HEK293 (cell line): ENCODE measurements around the gene PAPLN.
A peak's percentile ranks its signal among the peaks of the same experiment; 100 is the strongest.

ENCODE experiments used
- CTCF ChIA-PET: fragments of 350-600 bp; formaldehyde crosslinking; extraction: SDS; loops from one replicate; lab custom pipeline; 2021; ENCODE audit warnings: antibody characterized with exemption; lab: Yijun Ruan, JAX
- POLR2A ChIA-PET: fragments of 300-600 bp; formaldehyde crosslinking; extraction: SDS; loops from one replicate; lab custom pipeline; 2020; ENCODE audit warnings: antibody characterized with exemption, inconsistent platforms; lab: Yijun Ruan, JAX
- H3K27ac ChIP-seq: fragments of 200-500 bp; sonication (Bioruptor generic); 2 replicates; pipeline ENCODE4 v1.5.1; 2014; ENCODE audit warnings: low read depth, low read length, control low read depth, inconsistent platforms; ENCODE audit errors: extremely low read depth
- H3K36me3 ChIP-seq, 2 experiments: fragments of 200-500 bp in 1 of 2; sonication (Bioruptor generic) in 1 of 2; 1 replicate in 1 of 2; 2 replicates in 1 of 2; pipeline ENCODE4 v1.5.1; 2014 to 2017; ENCODE audit warnings: inconsistent platforms in 2 of 2, low read length in 2 of 2; ENCODE audit not compliant: control insufficient read depth in 2 of 2, insufficient read depth in 1 of 2
- H3K4me1 ChIP-seq: fragments of 200-500 bp; sonication (Bioruptor generic); 2 replicates; pipeline ENCODE4 v1.5.1; 2014; ENCODE audit warnings: mild to moderate bottlenecking, low read length, inconsistent platforms; ENCODE audit not compliant: control insufficient read depth, insufficient read depth
- H3K4me3 ChIP-seq: 2 replicates; pipeline ENCODE4 v1.5.1; 2011; ENCODE audit warnings: low read depth, mild to moderate bottlenecking, control low read depth, low read length, moderate library complexity
- H3K9me3 ChIP-seq: fragments of 200-500 bp; sonication (Bioruptor generic); 2 replicates; pipeline ENCODE4 v1.5.1; 2014; ENCODE audit warnings: low read depth, low read length, inconsistent platforms; ENCODE audit not compliant: control insufficient read depth, insufficient read depth
- KLF16 ChIP-seq: fragments of 450-650 bp; formaldehyde crosslinking; IDR thresholded peaks from 2 replicates; pipeline ENCODE4 v1.5.1; 2017; ENCODE audit warnings: missing biosample characterization, missing genetic modification characterization
- KLF8 ChIP-seq: fragments of 450-650 bp; formaldehyde crosslinking; IDR thresholded peaks from 2 replicates; pipeline ENCODE4 v1.5.1; 2016; ENCODE audit warnings: missing biosample characterization, missing genetic modification characterization
- TRIM28 ChIP-seq: IDR thresholded peaks from 2 replicates; pipeline ENCODE4 v1.6.1; 2011; ENCODE audit warnings: low read length, control low read depth, borderline replicate concordance
- ZFP41 ChIP-seq: fragments of 450-650 bp; formaldehyde crosslinking; IDR thresholded peaks from 2 replicates; pipeline ENCODE4 v1.5.1; 2016; ENCODE audit warnings: missing biosample characterization, missing genetic modification characterization, borderline replicate concordance
- ZNF140 ChIP-seq: fragments of 450-650 bp; formaldehyde crosslinking; IDR thresholded peaks from 2 replicates; pipeline ENCODE4 v1.5.1; 2016; ENCODE audit warnings: missing biosample characterization, missing genetic modification characterization
- ZNF211 ChIP-seq: fragments of 450-650 bp; formaldehyde crosslinking; IDR thresholded peaks from 2 replicates; pipeline ENCODE4 v1.5.1; 2016; ENCODE audit warnings: low read depth, missing biosample characterization, missing genetic modification characterization
- ZNF24 ChIP-seq: fragments of 450-650 bp; formaldehyde crosslinking; IDR thresholded peaks from 2 replicates; pipeline ENCODE4 v1.5.1; 2016; ENCODE audit warnings: missing biosample characterization, missing genetic modification characterization
- ZNF394 ChIP-seq: fragments of 450-650 bp; formaldehyde crosslinking; IDR thresholded peaks from 2 replicates; pipeline ENCODE4 v1.5.1; 2016; ENCODE audit warnings: missing biosample characterization, missing genetic modification characterization, mild to moderate bottlenecking, moderate library complexity, borderline replicate concordance
- ZNF501 ChIP-seq: fragments of 450-650 bp; formaldehyde crosslinking; IDR thresholded peaks from 2 replicates; pipeline ENCODE4 v1.5.1; 2016; ENCODE audit warnings: missing biosample characterization, missing genetic modification characterization
- ZNF654 ChIP-seq: fragments of 450-650 bp; formaldehyde crosslinking; IDR thresholded peaks from 2 replicates; pipeline ENCODE4 v1.5.1; 2016; ENCODE audit warnings: low read depth, missing biosample characterization, missing genetic modification characterization
- ZNF768 ChIP-seq: fragments of 450-650 bp; formaldehyde crosslinking; IDR thresholded peaks from 2 replicates; pipeline ENCODE4 v1.5.1; 2018; ENCODE audit warnings: missing biosample characterization, mild to moderate bottlenecking, missing genetic modification characterization
- ZNF837 ChIP-seq: fragments of 450-650 bp; formaldehyde crosslinking; IDR thresholded peaks from 2 replicates; pipeline ENCODE4 v1.5.1; 2016; ENCODE audit warnings: missing biosample characterization, missing genetic modification characterization
- ZSCAN30 ChIP-seq: fragments of 450-650 bp; IDR thresholded peaks from 2 replicates; pipeline ENCODE4 v1.5.1; 2018; ENCODE audit warnings: missing biosample characterization, mild to moderate bottlenecking, missing genetic modification characterization, moderate library complexity
- ZXDB ChIP-seq: fragments of 450-650 bp; formaldehyde crosslinking; IDR thresholded peaks from 2 replicates; pipeline ENCODE4 v1.5.1; 2016; ENCODE audit warnings: missing biosample characterization, missing genetic modification characterization
- TF ChIP-seq, protein P1 (sequence below): fragments of 450-650 bp; formaldehyde crosslinking; IDR thresholded peaks from 2 replicates; pipeline ENCODE4 v1.5.1; 2017; ENCODE audit warnings: missing biosample characterization, missing genetic modification characterization
- TF ChIP-seq, protein P2 (sequence below): IDR thresholded peaks from 2 replicates; pipeline ENCODE4 v1.6.1; 2011; ENCODE audit warnings: mild to moderate bottlenecking, low read depth, low read length, borderline replicate concordance
- TF ChIP-seq, protein P3 (sequence below): sonication (generic); formaldehyde crosslinking; IDR thresholded peaks from 2 replicates; pipeline ENCODE4 v1.8.1; 2022; ENCODE audit warnings: mild to moderate bottlenecking, moderate library complexity, missing genetic modification reagents
- TF ChIP-seq, protein P4 (sequence below): fragments of 450-650 bp; formaldehyde crosslinking; IDR thresholded peaks from 2 replicates; pipeline ENCODE4 v1.5.1; 2016; ENCODE audit warnings: missing biosample characterization, missing genetic modification characterization

PAPLN gene

DNA sequence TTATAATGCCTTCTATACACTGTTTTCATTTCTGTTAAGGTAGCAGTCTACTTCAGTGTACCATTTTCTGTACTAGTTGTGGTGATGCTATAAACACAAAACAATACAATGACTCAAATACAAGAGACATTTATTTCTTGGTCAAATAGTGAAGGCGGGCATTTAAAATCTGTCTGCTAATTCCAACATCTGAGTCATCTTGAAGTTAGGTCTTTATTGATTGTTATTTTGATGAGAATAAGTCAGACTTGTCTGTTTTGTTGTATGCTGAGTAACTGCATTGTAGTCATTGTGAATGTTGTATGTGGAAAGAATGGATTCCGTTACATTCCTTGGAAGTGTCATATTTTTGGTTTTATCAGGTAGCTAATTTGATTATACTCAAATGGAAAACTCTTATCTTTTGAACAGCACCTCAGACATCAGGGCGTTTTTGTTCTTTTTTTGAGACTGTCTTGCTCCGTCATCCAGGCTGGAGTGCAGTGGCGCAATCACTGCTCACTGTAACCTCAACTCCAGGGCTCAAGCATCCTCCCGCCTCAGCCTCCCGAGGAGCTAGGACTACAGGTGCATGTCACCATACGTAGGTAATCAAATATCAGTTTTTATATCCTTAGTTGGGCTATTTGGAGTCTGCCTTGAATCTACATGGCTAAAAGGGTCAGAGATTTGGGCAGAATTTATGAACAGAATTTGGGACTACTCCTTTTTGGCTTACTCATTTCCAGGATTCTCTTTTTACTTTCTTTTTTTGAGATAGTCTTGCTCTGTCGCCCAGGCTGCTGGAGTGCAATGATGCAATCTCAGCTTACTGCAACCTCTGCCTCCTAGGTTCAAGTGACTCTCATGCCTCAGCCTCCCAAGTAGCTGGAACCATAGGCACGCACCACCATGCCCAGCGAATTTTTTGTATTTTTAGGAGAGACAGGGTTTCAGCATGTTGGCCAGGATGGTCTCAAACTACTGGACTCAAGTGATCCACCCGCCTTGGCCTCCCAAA is 56.8 kb downstream of the PAPLN start:
- Histone ChIP-seq H3K27ac (no peak overlapping the region), H3K4me3 (no peak overlapping the region)
- POLR2A ChIA-PET: no interaction called here
- TF ChIP-seq, protein P1, sequence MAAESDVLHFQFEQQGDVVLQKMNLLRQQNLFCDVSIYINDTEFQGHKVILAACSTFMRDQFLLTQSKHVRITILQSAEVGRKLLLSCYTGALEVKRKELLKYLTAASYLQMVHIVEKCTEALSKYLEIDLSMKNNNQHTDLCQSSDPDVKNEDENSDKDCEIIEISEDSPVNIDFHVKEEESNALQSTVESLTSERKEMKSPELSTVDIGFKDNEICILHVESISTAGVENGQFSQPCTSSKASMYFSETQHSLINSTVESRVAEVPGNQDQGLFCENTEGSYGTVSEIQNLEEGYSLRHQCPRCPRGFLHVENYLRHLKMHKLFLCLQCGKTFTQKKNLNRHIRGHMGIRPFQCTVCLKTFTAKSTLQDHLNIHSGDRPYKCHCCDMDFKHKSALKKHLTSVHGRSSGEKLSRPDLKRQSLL (tag by site-specific recombination): peak; percentile 54; the same call in 1 of the 2 replicates
- no peak for TF ChIP-seq ZNF140 (tag by site-specific recombination)
- TF ChIP-seq, all 188 proteins: peak for 1
- no peaks in the 10 kb centered on the region for H3K9me3 ChIP-seq
- peaks cover 6 to 14% of the 10 kb centered on the region in 2 experiments; a peak in 2 of 3 replicates for H3K36me3 ChIP-seq
- H3K4me1 ChIP-seq: no peaks in the 10 kb centered on the region
- CTCF ChIA-PET: interaction anchor here (0.6 to 2.7 kb wide), 19 partner anchors 9 to 339 kb away, joined by 3 to 85 read pairs (median 6); partner anchors contain the start of gene NUMB

DNA sequence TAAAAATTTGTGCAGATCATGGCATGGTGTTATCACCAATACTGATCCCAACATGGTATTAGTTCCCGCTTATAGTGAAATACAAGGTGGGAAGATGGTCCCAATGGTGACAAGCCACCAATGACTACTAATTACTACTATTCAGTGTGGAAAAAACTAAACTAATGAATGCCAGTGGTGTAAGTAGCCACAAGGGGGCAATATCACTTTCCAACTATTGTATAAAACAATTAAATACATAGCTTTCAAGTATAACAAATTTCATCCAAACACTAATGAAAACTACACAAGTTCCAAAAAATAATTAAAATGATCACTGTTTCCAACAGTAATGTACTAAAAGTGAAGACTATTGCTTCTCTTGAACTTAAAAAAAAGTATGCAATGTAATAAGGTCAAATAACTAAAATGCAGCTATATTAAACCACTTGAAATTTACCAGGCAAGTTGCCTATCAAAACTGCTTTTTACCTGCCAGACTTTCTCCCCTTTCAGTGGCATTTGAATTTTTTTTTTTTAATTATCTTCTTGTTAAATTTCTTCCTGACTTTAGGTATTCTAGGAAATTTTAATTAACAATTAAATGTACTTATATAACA is 58.0 kb downstream of the PAPLN start:
- Histone ChIP-seq H3K27ac (no peak overlapping the region), H3K9me3 (no peaks in the 10 kb centered on the region), H3K4me3 (no peak overlapping the region), H3K4me1 (no peaks in the 10 kb centered on the region), H3K36me3 (peaks cover 6 to 14% of the 10 kb centered on the region in 2 experiments; a peak in 2 of 3 replicates)
- ChIA-PET CTCF (interaction anchor here (0.5 to 2.7 kb wide), 36 partner anchors 9 to 745 kb away, joined by 3 to 85 read pairs (median 4); partner anchors contain the start of genes NUMB and PSEN1), POLR2A (interaction anchor here (0.7 to 0.9 kb wide), 2 partner anchors 195 to 1518 kb away, joined by 3 to 9 read pairs; partner anchors contain the start of gene RIOX1)
- TF ChIP-seq ZNF654 (tag by site-specific recombination): peak; percentile 44
- TF ChIP-seq, protein P2, sequence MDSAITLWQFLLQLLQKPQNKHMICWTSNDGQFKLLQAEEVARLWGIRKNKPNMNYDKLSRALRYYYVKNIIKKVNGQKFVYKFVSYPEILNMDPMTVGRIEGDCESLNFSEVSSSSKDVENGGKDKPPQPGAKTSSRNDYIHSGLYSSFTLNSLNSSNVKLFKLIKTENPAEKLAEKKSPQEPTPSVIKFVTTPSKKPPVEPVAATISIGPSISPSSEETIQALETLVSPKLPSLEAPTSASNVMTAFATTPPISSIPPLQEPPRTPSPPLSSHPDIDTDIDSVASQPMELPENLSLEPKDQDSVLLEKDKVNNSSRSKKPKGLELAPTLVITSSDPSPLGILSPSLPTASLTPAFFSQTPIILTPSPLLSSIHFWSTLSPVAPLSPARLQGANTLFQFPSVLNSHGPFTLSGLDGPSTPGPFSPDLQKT: no peak
- TF ChIP-seq ZSCAN30 (tag by site-specific recombination): 0 out of 2 replicates have a peak, but pooled peaks have one; percentile 26

DNA sequence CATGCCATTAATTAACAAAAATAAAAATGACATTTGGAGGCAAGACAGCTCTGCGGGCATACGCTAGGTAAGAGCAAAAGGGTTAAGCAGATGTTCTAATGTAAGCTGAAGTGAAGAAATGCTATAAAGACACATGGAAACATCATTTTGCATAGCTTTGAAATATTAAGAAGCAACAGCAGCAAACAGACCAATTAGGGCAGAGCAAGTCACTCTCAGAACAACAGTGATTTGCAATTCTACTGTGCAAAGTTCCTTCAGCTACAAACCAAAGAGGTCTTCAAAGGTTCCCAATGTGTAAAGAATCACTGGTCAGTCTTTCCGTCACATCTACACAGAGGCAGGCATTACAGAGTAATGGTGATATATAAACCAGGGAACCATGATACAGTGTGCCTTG is 68.2 kb downstream of the PAPLN start:
- CTCF ChIA-PET: interaction anchor here (0.8 to 3.4 kb wide), 2 partner anchors 10 to 166 kb away, joined by 6 to 20 read pairs; no protein-coding TSS in a partner anchor
- no peaks in the 10 kb centered on the region; a peak in 1 of 3 replicates for H3K36me3 ChIP-seq
- no peaks in the 10 kb centered on the region for H3K9me3 ChIP-seq
- no peak overlapping the region for H3K27ac ChIP-seq
- no peaks in the 10 kb centered on the region for H3K4me1 ChIP-seq
- H3K4me3 ChIP-seq: no peak overlapping the region
- TF ChIP-seq ZNF501: no peak
- no peak for TF ChIP-seq KLF8 (tag by site-specific recombination)
- no peak for TF ChIP-seq ZNF768 (tag by site-specific recombination)
- TF ChIP-seq ZXDB (tag by site-specific recombination): no peak
- TF ChIP-seq, protein P3, sequence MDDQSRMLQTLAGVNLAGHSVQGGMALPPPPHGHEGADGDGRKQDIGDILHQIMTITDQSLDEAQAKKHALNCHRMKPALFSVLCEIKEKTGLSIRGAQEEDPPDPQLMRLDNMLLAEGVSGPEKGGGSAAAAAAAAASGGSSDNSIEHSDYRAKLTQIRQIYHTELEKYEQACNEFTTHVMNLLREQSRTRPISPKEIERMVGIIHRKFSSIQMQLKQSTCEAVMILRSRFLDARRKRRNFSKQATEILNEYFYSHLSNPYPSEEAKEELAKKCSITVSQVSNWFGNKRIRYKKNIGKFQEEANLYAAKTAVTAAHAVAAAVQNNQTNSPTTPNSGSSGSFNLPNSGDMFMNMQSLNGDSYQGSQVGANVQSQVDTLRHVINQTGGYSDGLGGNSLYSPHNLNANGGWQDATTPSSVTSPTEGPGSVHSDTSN (CRISPR knock-in tag): no peak
- TF ChIP-seq KLF16 (tag by site-specific recombination): no peak
- TF ChIP-seq ZFP41 (tag by site-specific recombination): no peak
- TF ChIP-seq, protein P4, sequence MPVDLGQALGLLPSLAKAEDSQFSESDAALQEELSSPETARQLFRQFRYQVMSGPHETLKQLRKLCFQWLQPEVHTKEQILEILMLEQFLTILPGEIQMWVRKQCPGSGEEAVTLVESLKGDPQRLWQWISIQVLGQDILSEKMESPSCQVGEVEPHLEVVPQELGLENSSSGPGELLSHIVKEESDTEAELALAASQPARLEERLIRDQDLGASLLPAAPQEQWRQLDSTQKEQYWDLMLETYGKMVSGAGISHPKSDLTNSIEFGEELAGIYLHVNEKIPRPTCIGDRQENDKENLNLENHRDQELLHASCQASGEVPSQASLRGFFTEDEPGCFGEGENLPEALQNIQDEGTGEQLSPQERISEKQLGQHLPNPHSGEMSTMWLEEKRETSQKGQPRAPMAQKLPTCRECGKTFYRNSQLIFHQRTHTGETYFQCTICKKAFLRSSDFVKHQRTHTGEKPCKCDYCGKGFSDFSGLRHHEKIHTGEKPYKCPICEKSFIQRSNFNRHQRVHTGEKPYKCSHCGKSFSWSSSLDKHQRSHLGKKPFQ (tag by site-specific recombination): no peak
- TF ChIP-seq ZNF24 (tag by site-specific recombination): no peak
- TF ChIP-seq TRIM28: no peak
- TF ChIP-seq ZNF394 (tag by site-specific recombination): no peak
- no peak for TF ChIP-seq ZNF837 (tag by site-specific recombination)
- no peak for TF ChIP-seq ZNF211 (tag by site-specific recombination)
- POLR2A ChIA-PET: no interaction called here
